ENCODE data around the gene CMSS1.

CMSS1 gene

DNA sequence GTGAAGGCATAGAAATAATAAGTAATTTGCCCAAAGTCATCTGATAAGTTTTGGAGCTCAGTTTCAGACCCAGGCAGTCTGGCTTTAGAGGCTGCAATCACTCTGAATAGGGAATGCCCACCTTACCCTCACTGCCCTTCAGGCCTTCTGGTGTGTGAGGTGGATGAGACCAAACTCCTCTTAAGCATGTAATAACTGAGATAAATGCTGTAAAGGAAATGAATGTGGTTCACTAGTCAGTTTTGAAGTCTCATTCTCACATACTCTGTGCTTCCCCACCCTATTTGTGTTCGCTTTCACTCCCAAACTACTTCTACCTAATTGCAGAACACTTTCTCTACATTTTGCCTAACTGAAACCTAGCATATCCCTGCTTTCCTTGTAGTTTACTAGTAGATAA is 152.5 kb downstream of the CMSS1 start:
- no peak overlapping the region for H3K4me2 ChIP-seq (ENCODE audit: low read length)
- no peaks in the 10 kb centered on the region for H4K20me1 ChIP-seq (ENCODE audit: insufficient read depth, low read length)
- H2AFZ ChIP-seq (ENCODE audit: low read length): no peak overlapping the region
- H3K4me3 ChIP-seq (ENCODE audit: low read depth, low read length, poor library complexity, severe bottlenecking): no peak overlapping the region
- H3K79me2 ChIP-seq (ENCODE audit: insufficient read depth, low read length): no peaks in the 10 kb centered on the region
- no peaks in the 10 kb centered on the region for H3K4me1 ChIP-seq (ENCODE audit: insufficient read depth, low read length, severe bottlenecking)
- no peaks in the 10 kb centered on the region for H3K9me3 ChIP-seq (ENCODE audit: low read length)
- H3F3A ChIP-seq (ENCODE audit: insufficient read depth, low read length): no peaks in the 10 kb centered on the region
- no peak overlapping the region for H3K27ac ChIP-seq (ENCODE audit: low read depth, low read length, poor library complexity, severe bottlenecking)
- TF ChIP-seq, protein P1, sequence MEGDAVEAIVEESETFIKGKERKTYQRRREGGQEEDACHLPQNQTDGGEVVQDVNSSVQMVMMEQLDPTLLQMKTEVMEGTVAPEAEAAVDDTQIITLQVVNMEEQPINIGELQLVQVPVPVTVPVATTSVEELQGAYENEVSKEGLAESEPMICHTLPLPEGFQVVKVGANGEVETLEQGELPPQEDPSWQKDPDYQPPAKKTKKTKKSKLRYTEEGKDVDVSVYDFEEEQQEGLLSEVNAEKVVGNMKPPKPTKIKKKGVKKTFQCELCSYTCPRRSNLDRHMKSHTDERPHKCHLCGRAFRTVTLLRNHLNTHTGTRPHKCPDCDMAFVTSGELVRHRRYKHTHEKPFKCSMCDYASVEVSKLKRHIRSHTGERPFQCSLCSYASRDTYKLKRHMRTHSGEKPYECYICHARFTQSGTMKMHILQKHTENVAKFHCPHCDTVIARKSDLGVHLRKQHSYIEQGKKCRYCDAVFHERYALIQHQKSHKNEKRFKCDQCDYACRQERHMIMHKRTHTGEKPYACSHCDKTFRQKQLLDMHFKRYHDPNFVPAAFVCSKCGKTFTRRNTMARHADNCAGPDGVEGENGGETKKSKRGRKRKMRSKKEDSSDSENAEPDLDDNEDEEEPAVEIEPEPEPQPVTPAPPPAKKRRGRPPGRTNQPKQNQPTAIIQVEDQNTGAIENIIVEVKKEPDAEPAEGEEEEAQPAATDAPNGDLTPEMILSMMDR (IDR thresholded peaks at IDR 0.05; ENCODE audit: low read length): no peak
- no peak for TF ChIP-seq EZH2 (IDR thresholded peaks at IDR 0.05; ENCODE audit: borderline replicate concordance, low read length)
- H3K27me3 ChIP-seq (ENCODE audit: insufficient read depth, low read length): no peaks in the 10 kb centered on the region
- no peak overlapping the region for H3K9ac ChIP-seq (ENCODE audit: low read length)
- H3K9me2 ChIP-seq (ENCODE audit: low read depth, low read length): no peaks in the 10 kb centered on the region
- no peaks in the 10 kb centered on the region for H3K36me3 ChIP-seq (ENCODE audit: insufficient read depth, low read length)

DNA sequence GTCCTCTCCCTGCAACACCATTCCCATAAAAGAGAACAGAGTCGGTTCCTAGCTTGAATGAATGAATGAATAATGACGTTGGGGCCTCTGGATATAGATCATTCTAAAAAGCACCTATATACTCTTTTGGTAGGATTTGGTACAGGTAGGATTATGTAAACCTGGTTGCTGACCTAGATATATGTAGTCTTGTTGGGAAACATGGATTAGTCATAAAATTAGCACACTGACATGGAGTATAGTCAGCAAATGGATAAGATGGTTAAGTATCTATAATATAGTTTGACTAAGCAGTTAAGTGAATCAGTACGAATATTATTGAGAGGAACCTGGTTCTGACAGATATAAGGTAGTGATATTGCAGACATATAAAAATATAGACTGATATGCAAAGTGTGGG is 154.1 kb downstream of the CMSS1 start:
- Histone ChIP-seq H4K20me1 (ENCODE audit: insufficient read depth, low read length) (no peaks in the 10 kb centered on the region), H3K9me3 (ENCODE audit: low read length) (no peaks in the 10 kb centered on the region), H3K79me2 (ENCODE audit: insufficient read depth, low read length) (no peaks in the 10 kb centered on the region), H3K4me2 (ENCODE audit: low read length) (no peak overlapping the region), H3K27ac (ENCODE audit: low read depth, low read length, poor library complexity, severe bottlenecking) (no peak overlapping the region), H3K36me3 (ENCODE audit: insufficient read depth, low read length) (no peaks in the 10 kb centered on the region), H3K9me2 (ENCODE audit: low read depth, low read length) (no peaks in the 10 kb centered on the region), H3F3A (ENCODE audit: insufficient read depth, low read length) (no peaks in the 10 kb centered on the region), H2AFZ (ENCODE audit: low read length) (no peak overlapping the region), H3K27me3 (ENCODE audit: insufficient read depth, low read length) (no peaks in the 10 kb centered on the region), H3K4me1 (ENCODE audit: insufficient read depth, low read length, severe bottlenecking) (no peaks in the 10 kb centered on the region), H3K4me3 (ENCODE audit: low read depth, low read length, poor library complexity, severe bottlenecking) (no peak overlapping the region), H3K9ac (ENCODE audit: low read length) (no peak overlapping the region)
- no peak for TF ChIP-seq EZH2 (IDR thresholded peaks at IDR 0.05; ENCODE audit: borderline replicate concordance, low read length)
- TF ChIP-seq, protein P1 (IDR thresholded peaks at IDR 0.05; ENCODE audit: low read length): no peak

DNA sequence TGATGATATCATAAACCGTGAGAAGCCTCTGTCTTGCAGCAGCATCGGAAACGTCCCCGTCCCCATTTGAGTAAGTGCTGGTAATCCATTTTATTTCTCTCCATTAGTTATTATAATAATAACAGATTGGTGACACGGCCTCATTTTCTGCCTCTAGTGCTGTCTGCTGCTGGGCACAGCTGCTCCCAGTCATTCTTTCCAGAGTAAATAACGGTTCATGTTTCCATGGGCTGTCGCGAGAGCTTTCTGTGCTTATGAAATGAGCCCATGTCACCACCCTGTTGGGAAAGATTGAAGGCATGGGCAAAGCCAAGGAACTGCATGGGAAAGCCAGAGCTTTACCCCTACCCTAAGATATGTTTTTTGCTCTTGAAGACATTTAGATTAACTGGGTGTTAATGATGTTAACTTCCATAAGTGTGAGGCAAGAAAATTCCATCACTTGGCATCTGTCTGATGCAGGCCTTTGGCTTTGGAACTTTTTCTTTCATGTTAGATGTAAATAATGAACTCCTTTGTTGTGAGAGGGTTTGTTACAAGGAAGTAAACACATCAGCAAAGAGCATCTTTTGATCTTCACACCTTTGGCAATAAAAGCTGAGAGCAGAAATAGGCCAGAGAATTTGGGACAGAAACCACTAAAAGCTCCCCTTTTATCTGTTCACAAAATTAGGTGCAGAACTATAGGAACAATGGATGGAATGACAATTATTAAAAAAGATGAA is 154.9 kb downstream of the CMSS1 start:
- no peak for TF ChIP-seq EZH2 (IDR thresholded peaks at IDR 0.05; ENCODE audit: borderline replicate concordance, low read length)
- TF ChIP-seq, protein P1 (IDR thresholded peaks at IDR 0.05; ENCODE audit: low read length): no peak
- H3K27ac ChIP-seq (ENCODE audit: low read depth, low read length, poor library complexity, severe bottlenecking): no peak overlapping the region

More for the DNA sequence above, 154.9 kb downstream of the CMSS1 start:
- Histone ChIP-seq H4K20me1 (ENCODE audit: insufficient read depth, low read length) (no peaks in the 10 kb centered on the region), H3K9me2 (ENCODE audit: low read depth, low read length) (no peaks in the 10 kb centered on the region), H3K4me3 (ENCODE audit: low read depth, low read length, poor library complexity, severe bottlenecking) (no peak overlapping the region), H3K4me1 (ENCODE audit: insufficient read depth, low read length, severe bottlenecking) (no peaks in the 10 kb centered on the region), H3K9ac (ENCODE audit: low read length) (no peak overlapping the region), H3K4me2 (ENCODE audit: low read length) (no peak overlapping the region), H2AFZ (ENCODE audit: low read length) (no peak overlapping the region), H3K36me3 (ENCODE audit: insufficient read depth, low read length) (no peaks in the 10 kb centered on the region), H3K9me3 (ENCODE audit: low read length) (no peaks in the 10 kb centered on the region), H3F3A (ENCODE audit: insufficient read depth, low read length) (no peaks in the 10 kb centered on the region), H3K27me3 (ENCODE audit: insufficient read depth, low read length) (no peaks in the 10 kb centered on the region), H3K79me2 (ENCODE audit: insufficient read depth, low read length) (no peaks in the 10 kb centered on the region)

Measured in OCI-LY1 (cell line).